ENCODE measurements around the gene ITGA2. TPM values are rescaled to one million over a fixed set of nuclear protein-coding genes. Genes with fewer than 3 reads are reported as not detected.
A peak's percentile ranks its signal among the peaks of the same experiment; 100 is the strongest.
"Not testable (repeated sequence)": the region's sequence is repeated elsewhere in the genome, so short reads cannot be mapped to it uniquely, and the experiment has no call there.

ITGA2 gene
- total and polyA plus RNA-seq, 2 donors: 3.5 to 4.1 TPM

DNA sequence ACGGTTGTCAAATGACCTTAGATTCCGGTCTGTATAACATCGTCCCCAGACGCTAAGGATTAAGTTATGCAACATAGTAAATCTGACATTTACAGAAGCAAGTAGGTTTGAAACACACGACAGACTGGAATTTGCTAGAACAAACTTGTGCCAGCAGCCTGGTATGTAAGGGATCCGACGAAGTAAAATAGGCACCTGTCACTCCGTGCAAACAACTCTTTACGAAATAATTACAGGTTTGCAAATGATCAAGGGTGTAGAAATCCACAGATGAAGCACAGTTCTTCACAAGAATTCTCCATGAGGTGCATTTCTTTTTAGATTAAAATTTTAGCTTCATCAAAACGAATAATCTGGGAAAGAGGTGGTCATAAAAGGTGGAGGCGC, 119.9 kb downstream of the ITGA2 start:
- H3K4me1 ChIP-seq (ENCODE audit: control insufficient read depth in 2 of 2, insufficient read depth in 2 of 2, low read length in 2 of 2): peaks cover 4% of the 10 kb centered on the region in 2 donors
- H3K36me3 ChIP-seq (ENCODE audit: control insufficient read depth in 2 of 2, insufficient read depth in 2 of 2, low read length in 1 of 2): no peaks in the 10 kb centered on the region
- DNase-seq (ENCODE audit: low read depth in 6 of 9, low spot score in 9 of 9): peak in 8 of 9 donors; percentile 9 to 60 (median 32)
- WGBS: 2% methylated on average over 11 of the region's 11 CpGs
- no peaks in the 10 kb centered on the region for H3K9me3 ChIP-seq (ENCODE audit: control insufficient read depth in 2 of 2, insufficient read depth in 1 of 2, low read length in 1 of 2)
- H3K4me3 ChIP-seq (ENCODE audit: low read length in 2 of 2): peak overlapping the region; percentile 83 to 86
- no peaks in the 10 kb centered on the region for H3K27me3 ChIP-seq (ENCODE audit: control insufficient read depth in 2 of 2, insufficient read depth in 1 of 2, low read length in 1 of 2)
- peak overlapping the region; percentile 48 to 86 for H3K27ac ChIP-seq (ENCODE audit: low read depth in 1 of 2, low read length in 1 of 2)

DNA sequence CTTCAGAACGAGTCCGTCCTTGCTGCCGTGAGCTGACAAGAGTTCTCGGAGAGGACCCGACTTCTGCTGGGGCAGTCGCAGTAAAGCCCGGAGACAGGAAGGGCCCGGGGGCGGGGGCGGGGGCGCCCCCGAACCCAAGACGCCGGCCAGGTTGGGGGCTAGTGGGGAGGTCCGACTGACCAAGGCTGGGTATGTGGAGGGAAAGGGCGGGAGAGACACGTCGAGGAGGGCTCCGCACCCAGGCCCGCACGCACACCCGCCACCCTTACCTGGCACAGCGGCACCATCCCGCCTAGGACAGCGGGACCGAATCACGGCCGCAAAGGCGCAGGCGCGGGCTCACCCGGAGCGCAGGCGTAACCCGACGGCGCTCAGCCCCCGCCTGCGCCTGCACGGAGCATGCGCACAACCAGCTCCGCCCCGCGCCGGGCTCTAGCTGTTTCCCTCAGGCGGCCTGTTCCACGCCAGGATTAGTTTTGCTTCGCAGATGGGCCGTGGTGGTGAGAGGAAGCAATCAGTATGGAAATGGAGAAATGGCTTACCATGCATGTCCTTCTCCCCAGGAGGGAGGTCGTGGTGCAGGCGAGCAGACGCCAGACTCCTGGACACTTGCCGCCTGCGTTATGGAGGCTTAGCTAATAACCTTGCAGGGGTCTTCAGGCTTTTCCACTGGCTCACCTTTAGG, 120.4 kb downstream of the ITGA2 start, which contains the start of gene MOCS2:
TSS of gene MOCS2 (minus strand) at position 315 of the 685 bp plus-strand sequence. CDS start 2,583 bp downstream, outside the sequence.
- H3K4me1 ChIP-seq (ENCODE audit: control insufficient read depth in 2 of 2, insufficient read depth in 2 of 2, low read length in 2 of 2): peaks cover 4% of the 10 kb centered on the region in 2 donors
- no peaks in the 10 kb centered on the region for H3K36me3 ChIP-seq (ENCODE audit: control insufficient read depth in 2 of 2, insufficient read depth in 2 of 2, low read length in 1 of 2)
- peak; percentile 79 to 96 (median 89) for DNase-seq (ENCODE audit: low read depth in 6 of 9, low spot score in 9 of 9)
- peak within 1 kb of the TSS; percentile 67 to 86 for H3K27ac ChIP-seq (ENCODE audit: low read depth in 1 of 2, low read length in 1 of 2)
- no peaks in the 10 kb centered on the region for H3K27me3 ChIP-seq (ENCODE audit: control insufficient read depth in 2 of 2, insufficient read depth in 1 of 2, low read length in 1 of 2)
- no peaks in the 10 kb centered on the region for H3K9me3 ChIP-seq (ENCODE audit: control insufficient read depth in 2 of 2, insufficient read depth in 1 of 2, low read length in 1 of 2)
- peak within 1 kb of the TSS; percentile 83 to 86 for H3K4me3 ChIP-seq (ENCODE audit: low read length in 2 of 2)
- WGBS: under 1% methylated on average over 54 of the region's 54 CpGs

DNA sequence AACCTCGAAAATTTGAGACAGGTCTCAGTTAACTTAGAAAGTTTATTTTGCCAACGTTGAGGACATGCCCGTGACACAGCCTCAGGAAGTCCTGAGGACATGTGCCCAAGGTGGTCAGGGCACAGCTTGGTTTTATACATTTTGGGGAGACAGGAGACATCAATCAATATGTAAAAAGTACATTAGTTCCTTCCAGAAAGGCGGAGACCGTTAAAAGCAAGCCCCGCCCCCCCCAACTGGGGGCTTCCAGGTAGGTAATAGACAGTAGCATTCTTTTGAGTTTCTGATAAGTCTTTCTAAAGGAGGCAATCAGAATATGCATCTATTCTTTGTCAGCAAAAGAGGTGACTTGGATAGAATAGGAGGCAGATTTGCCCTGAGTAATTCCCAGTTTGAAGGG, 121.0 kb downstream of the ITGA2 start:
- Histone ChIP-seq H3K36me3 (ENCODE audit: control insufficient read depth in 2 of 2, insufficient read depth in 2 of 2, low read length in 1 of 2) (no peaks in the 10 kb centered on the region), H3K27ac (ENCODE audit: low read depth in 1 of 2, low read length in 1 of 2) (peak overlapping the region in 1 of 2 donors; percentile 67), H3K27me3 (ENCODE audit: control insufficient read depth in 2 of 2, insufficient read depth in 1 of 2, low read length in 1 of 2) (no peaks in the 10 kb centered on the region), H3K4me1 (ENCODE audit: control insufficient read depth in 2 of 2, insufficient read depth in 2 of 2, low read length in 2 of 2) (peaks cover 4% of the 10 kb centered on the region in 2 donors), H3K9me3 (ENCODE audit: control insufficient read depth in 2 of 2, insufficient read depth in 1 of 2, low read length in 1 of 2) (no peaks in the 10 kb centered on the region), H3K4me3 (ENCODE audit: low read length in 2 of 2) (peak overlapping the region; percentile 83 to 86)
- 15% methylated on average over 6 of the region's 6 CpGs for WGBS
- DNase-seq (ENCODE audit: low read depth in 6 of 9, low spot score in 9 of 9): peak in 2 of 9 donors; percentile 7 to 33

DNA sequence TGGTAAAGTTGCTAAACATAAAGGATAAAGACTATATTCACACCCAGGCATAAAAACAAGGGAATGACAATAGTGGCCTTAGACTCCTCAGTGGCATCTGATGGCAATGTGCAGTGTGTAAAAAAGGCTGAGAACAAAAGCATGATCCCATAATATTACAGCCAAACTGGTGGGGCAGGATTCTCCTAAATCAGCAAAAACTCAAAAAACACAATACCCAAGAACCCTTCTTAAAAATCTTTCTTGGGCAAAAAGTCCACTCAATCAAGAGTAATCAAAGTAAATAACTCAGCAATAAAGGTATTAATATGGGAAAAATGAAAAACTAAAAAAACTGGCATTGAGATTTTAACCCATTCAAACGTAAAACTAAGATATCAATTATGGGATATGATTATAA, 122.0 kb downstream of the ITGA2 start:
- Histone ChIP-seq H3K36me3 (ENCODE audit: control insufficient read depth in 2 of 2, insufficient read depth in 2 of 2, low read length in 1 of 2) (no peaks in the 10 kb centered on the region), H3K4me3 (ENCODE audit: low read length in 2 of 2) (no peak overlapping the region), H3K4me1 (ENCODE audit: control insufficient read depth in 2 of 2, insufficient read depth in 2 of 2, low read length in 2 of 2) (peaks cover 4% of the 10 kb centered on the region in 2 donors), H3K27ac (ENCODE audit: low read depth in 1 of 2, low read length in 1 of 2) (no peak overlapping the region), H3K9me3 (ENCODE audit: control insufficient read depth in 2 of 2, insufficient read depth in 1 of 2, low read length in 1 of 2) (no peaks in the 10 kb centered on the region), H3K27me3 (ENCODE audit: control insufficient read depth in 2 of 2, insufficient read depth in 1 of 2, low read length in 1 of 2) (no peaks in the 10 kb centered on the region)
- DNase-seq (ENCODE audit: low read depth in 6 of 9, low spot score in 9 of 9): no peak
- WGBS: 99% methylated on average over 1 of the region's 1 CpG

DNA sequence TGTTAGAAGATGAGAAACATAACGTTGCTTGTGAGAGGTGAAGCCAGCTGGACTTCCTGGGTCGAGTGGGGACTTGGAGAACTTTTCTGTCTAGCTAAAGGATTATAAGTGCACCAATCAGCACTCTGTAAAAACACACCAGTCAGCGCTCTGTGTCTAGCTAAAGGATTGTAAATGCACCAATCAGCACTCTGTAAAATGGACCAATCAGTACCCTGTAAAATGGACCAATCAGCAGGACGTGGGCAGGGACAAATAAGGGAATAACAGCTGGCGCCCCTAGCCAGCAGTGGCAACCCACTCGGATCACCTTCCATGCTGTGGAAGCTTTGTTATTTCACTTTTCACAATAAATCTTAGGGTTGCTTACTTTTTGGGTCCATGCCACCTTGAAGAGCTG, 123.2 kb downstream of the ITGA2 start:
- H3K27me3 ChIP-seq (ENCODE audit: control insufficient read depth in 2 of 2, insufficient read depth in 1 of 2, low read length in 1 of 2); H3K36me3 ChIP-seq (ENCODE audit: control insufficient read depth in 2 of 2, insufficient read depth in 2 of 2, low read length in 1 of 2); H3K4me1 ChIP-seq (ENCODE audit: control insufficient read depth in 2 of 2, insufficient read depth in 2 of 2, low read length in 2 of 2); DNase-seq (ENCODE audit: low read depth in 6 of 9, low spot score in 9 of 9); H3K27ac ChIP-seq (ENCODE audit: low read depth in 1 of 2, low read length in 1 of 2); H3K9me3 ChIP-seq (ENCODE audit: control insufficient read depth in 2 of 2, insufficient read depth in 1 of 2, low read length in 1 of 2); H3K4me3 ChIP-seq (ENCODE audit: low read length in 2 of 2): not testable (repeated sequence)
- WGBS: 98% methylated on average over 6 of the region's 6 CpGs

DNA sequence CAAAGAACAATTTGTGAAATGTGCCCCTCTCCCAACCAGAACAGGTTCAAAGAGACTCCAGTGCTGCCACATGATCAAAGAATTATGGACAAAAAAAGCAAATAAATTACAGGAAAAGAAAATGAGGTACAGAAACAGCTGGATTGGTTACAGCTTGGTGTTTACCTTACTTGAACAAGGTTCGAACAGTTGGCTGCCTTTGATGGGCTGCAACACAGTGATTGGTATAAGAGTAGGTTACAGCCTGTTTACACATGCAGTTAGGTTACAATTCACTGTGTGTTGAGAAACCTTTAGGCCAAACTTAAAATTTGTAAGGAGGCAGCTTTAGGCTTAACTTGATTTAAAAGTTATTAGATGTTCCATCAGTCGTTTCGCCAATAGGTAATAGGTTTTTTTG, 123.8 kb downstream of the ITGA2 start:
- Histone ChIP-seq H3K4me3 (ENCODE audit: low read length in 2 of 2) (no peak overlapping the region), H3K27me3 (ENCODE audit: control insufficient read depth in 2 of 2, insufficient read depth in 1 of 2, low read length in 1 of 2) (no peaks in the 10 kb centered on the region), H3K9me3 (ENCODE audit: control insufficient read depth in 2 of 2, insufficient read depth in 1 of 2, low read length in 1 of 2) (no peaks in the 10 kb centered on the region), H3K4me1 (ENCODE audit: control insufficient read depth in 2 of 2, insufficient read depth in 2 of 2, low read length in 2 of 2) (peaks cover 4% of the 10 kb centered on the region in 2 donors), H3K36me3 (ENCODE audit: control insufficient read depth in 2 of 2, insufficient read depth in 2 of 2, low read length in 1 of 2) (no peaks in the 10 kb centered on the region), H3K27ac (ENCODE audit: low read depth in 1 of 2, low read length in 1 of 2) (no peak overlapping the region)
- 97% methylated on average over 3 of the region's 3 CpGs for WGBS
- DNase-seq (ENCODE audit: low read depth in 6 of 9, low spot score in 9 of 9): no peak

DNA sequence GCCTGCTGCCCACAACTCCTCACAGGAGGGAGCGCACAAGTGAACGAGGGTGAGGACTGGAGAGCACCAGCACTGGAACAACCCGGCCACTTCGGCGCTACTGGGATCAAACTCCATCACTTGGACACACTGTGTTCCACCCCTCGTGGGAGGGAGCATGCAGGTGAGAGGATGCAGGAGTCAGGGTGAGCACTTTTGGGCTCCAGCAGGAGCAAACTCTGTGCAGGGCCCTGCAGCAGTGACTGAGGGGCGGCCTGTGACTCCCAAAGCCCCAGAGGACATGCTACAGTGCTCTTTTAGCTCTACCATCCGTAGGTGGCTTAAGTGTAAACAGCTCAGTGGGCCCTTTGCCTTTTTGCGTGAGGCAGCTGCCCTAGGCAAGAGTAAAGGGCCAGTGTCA, 124.8 kb downstream of the ITGA2 start:
- Histone ChIP-seq H3K27ac (ENCODE audit: low read depth in 1 of 2, low read length in 1 of 2) (no peak overlapping the region), H3K9me3 (ENCODE audit: control insufficient read depth in 2 of 2, insufficient read depth in 1 of 2, low read length in 1 of 2) (no peaks in the 10 kb centered on the region), H3K4me3 (ENCODE audit: low read length in 2 of 2) (no peak overlapping the region), H3K27me3 (ENCODE audit: control insufficient read depth in 2 of 2, insufficient read depth in 1 of 2, low read length in 1 of 2) (no peaks in the 10 kb centered on the region), H3K36me3 (ENCODE audit: control insufficient read depth in 2 of 2, insufficient read depth in 2 of 2, low read length in 1 of 2) (no peaks in the 10 kb centered on the region), H3K4me1 (ENCODE audit: control insufficient read depth in 2 of 2, insufficient read depth in 2 of 2, low read length in 2 of 2) (peaks cover 4% of the 10 kb centered on the region in 2 donors)
- no peak for DNase-seq (ENCODE audit: low read depth in 6 of 9, low spot score in 9 of 9)
- WGBS: 96% methylated on average over 9 of the region's 9 CpGs

DNA sequence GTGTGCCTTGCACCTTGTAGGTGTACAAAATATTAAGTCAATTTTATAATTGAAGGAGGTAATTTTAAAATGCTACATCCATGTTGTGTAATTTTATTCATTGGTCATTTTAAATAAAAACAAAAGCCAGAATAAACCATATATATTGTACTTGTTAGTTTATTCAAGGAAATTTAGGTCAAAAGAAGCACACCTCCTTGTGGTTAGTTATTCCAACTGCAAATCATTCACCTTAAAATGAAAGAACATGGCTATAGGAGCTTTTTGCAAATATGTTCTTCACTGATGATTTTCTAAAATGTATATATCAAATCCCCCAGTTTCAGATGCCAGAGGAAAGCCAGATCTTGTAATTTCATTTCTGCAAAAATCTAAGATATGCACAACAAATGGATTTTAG, 125.8 kb downstream of the ITGA2 start:
- H3K4me3 ChIP-seq (ENCODE audit: low read length in 2 of 2): no peak overlapping the region
- peak in 1 of 9 donors; percentile 27 for DNase-seq (ENCODE audit: low read depth in 6 of 9, low spot score in 9 of 9)

DNA sequence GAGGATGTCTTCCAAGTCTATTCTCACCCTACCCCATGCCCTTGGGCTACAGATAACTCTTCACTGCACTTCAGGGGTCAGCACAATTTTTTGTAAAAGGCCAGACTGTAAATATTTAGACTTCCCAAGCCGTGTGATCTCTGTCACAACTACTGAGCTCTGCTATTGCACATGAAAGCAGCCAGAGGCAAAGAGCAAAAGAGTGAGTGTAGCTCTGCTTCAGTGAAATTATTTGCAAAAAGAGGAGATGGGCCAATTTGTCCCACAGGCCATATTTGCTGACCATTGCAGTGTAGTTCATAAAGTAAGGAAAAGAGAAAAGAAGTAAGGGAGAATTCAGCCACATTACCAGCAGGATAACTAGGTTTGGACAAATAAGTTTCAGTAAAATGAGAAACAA, 127.4 kb downstream of the ITGA2 start:
- Histone ChIP-seq H3K4me1 (ENCODE audit: control insufficient read depth in 2 of 2, insufficient read depth in 2 of 2, low read length in 2 of 2) (no peaks in the 10 kb centered on the region), H3K27ac (ENCODE audit: low read depth in 1 of 2, low read length in 1 of 2) (no peak overlapping the region), H3K9me3 (ENCODE audit: control insufficient read depth in 2 of 2, insufficient read depth in 1 of 2, low read length in 1 of 2) (no peaks in the 10 kb centered on the region), H3K4me3 (ENCODE audit: low read length in 2 of 2) (no peak overlapping the region), H3K27me3 (ENCODE audit: control insufficient read depth in 2 of 2, insufficient read depth in 1 of 2, low read length in 1 of 2) (no peaks in the 10 kb centered on the region), H3K36me3 (ENCODE audit: control insufficient read depth in 2 of 2, insufficient read depth in 2 of 2, low read length in 1 of 2) (no peaks in the 10 kb centered on the region)
- WGBS: 90% methylated on average over 1 of the region's 1 CpG
- DNase-seq (ENCODE audit: low read depth in 6 of 9, low spot score in 9 of 9): no peak

More for the DNA sequence above, 125.8 kb downstream of the ITGA2 start:
- no peak overlapping the region for H3K27ac ChIP-seq (ENCODE audit: low read depth in 1 of 2, low read length in 1 of 2)
- peaks cover 4% of the 10 kb centered on the region in 2 donors for H3K4me1 ChIP-seq (ENCODE audit: control insufficient read depth in 2 of 2, insufficient read depth in 2 of 2, low read length in 2 of 2)
- no peaks in the 10 kb centered on the region for H3K27me3 ChIP-seq (ENCODE audit: control insufficient read depth in 2 of 2, insufficient read depth in 1 of 2, low read length in 1 of 2)
- H3K36me3 ChIP-seq (ENCODE audit: control insufficient read depth in 2 of 2, insufficient read depth in 2 of 2, low read length in 1 of 2): no peaks in the 10 kb centered on the region
- no peaks in the 10 kb centered on the region for H3K9me3 ChIP-seq (ENCODE audit: control insufficient read depth in 2 of 2, insufficient read depth in 1 of 2, low read length in 1 of 2)

All from thymus (tissue), 11 donors.